ENCODE measurements around the gene ARHGAP9. TPM values are rescaled to one million over a fixed set of nuclear protein-coding genes. Genes with fewer than 3 reads are reported as not detected.
A peak's percentile ranks its signal among the peaks of the same experiment; 100 is the strongest.

The ARHGAP9 gene
- total and polyA plus RNA-seq, 2 of the 8 experiments (the other 6 are each of a cell fraction or from before 2014, with no cell fraction given) = 3.2 to 6.0 TPM

MicroRNA genes within 50 kb of the gene (microRNA counts, 767-probe panel; counts per million panel counts)
- microRNA hsa-miR-616-3p = 879 counts per million, percentile 95 among the panel's probes with 10 or more counts

Small RNA genes within 50 kb of the gene (microRNA-seq; reads per million reads assigned to microRNA genes)
- gene MIR616 (ENCODE audit: borderline microRNAs expressed in 2 of 2, borderline number of aligned reads in 2 of 2, borderline replicate concordance in 1 of 2) = 0 reads per million in 2 experiments
- 0 to 0.20 reads per million in 2 experiments for gene MIR6758 (ENCODE audit: borderline microRNAs expressed in 2 of 2, borderline number of aligned reads in 2 of 2, borderline replicate concordance in 1 of 2)

Small RNA genes within 50 kb of the gene (small RNA-seq; reads per million reads assigned to genes)
- gene MIR616 (ENCODE audit: insufficient read depth) = 0.69 reads per million

Other genes with a start within 250 kb of the ARHGAP9 start
- 1.3 and 1.9 TPM in 2 replicates for gene STAC3, start 228.7 kb downstream of the ARHGAP9 start, total RNA-seq (2021; fragmentation: NEBNext Ultra II Directional; extraction: Animal tissue kit (Norgen Biotek cat#: 25700))
- gene STAC3, start 228.7 kb downstream of the ARHGAP9 start, polyA plus RNA-seq (2011; rRNA removed) = 0.70 and 0.77 TPM in 2 replicates
- gene R3HDM2, start 48.8 kb downstream of the ARHGAP9 start, total RNA-seq (2021; fragmentation: NEBNext Ultra II Directional; extraction: Animal tissue kit (Norgen Biotek cat#: 25700)) = 23.7 and 27.0 TPM in 2 replicates
- gene R3HDM2, start 48.8 kb downstream of the ARHGAP9 start, polyA plus RNA-seq (2011; rRNA removed) = 25.6 and 37.1 TPM in 2 replicates
- gene INHBC, start 45.1 kb downstream of the ARHGAP9 start, total RNA-seq (2021; fragmentation: NEBNext Ultra II Directional; extraction: Animal tissue kit (Norgen Biotek cat#: 25700)) = not detected in 2 replicates
- gene INHBC, start 45.1 kb downstream of the ARHGAP9 start, polyA plus RNA-seq (2011; rRNA removed) = 0.15 and 0.30 TPM in 2 replicates
- 7.0 and 10.2 TPM in 2 replicates for gene INHBE, start 24.6 kb downstream of the ARHGAP9 start, total RNA-seq (2021; fragmentation: NEBNext Ultra II Directional; extraction: Animal tissue kit (Norgen Biotek cat#: 25700))
- gene INHBE, start 24.6 kb downstream of the ARHGAP9 start, polyA plus RNA-seq (2011; rRNA removed) = 18.8 and 31.9 TPM in 2 replicates
- gene GLI1, start 20.1 kb downstream of the ARHGAP9 start, total RNA-seq (2021; fragmentation: NEBNext Ultra II Directional; extraction: Animal tissue kit (Norgen Biotek cat#: 25700)) = 20.6 and 23.5 TPM in 2 replicates
- gene GLI1, start 20.1 kb downstream of the ARHGAP9 start, polyA plus RNA-seq (2011; rRNA removed) = 25.3 and 31.0 TPM in 2 replicates
- 398 and 407 TPM in 2 replicates for gene MARS1, start 8.2 kb upstream of the ARHGAP9 start, total RNA-seq (2021; fragmentation: NEBNext Ultra II Directional; extraction: Animal tissue kit (Norgen Biotek cat#: 25700))
- gene MARS1, start 8.2 kb upstream of the ARHGAP9 start, polyA plus RNA-seq (2011; rRNA removed) = 194 and 255 TPM in 2 replicates
- 4.9 TPM in 2 replicates for gene DDIT3, start 40.6 kb upstream of the ARHGAP9 start, total RNA-seq (2021; fragmentation: NEBNext Ultra II Directional; extraction: Animal tissue kit (Norgen Biotek cat#: 25700))
- 4.7 and 5.7 TPM in 2 replicates for gene DDIT3, start 40.6 kb upstream of the ARHGAP9 start, polyA plus RNA-seq (2011; rRNA removed)
- 32.3 and 32.7 TPM in 2 replicates for gene MBD6, start 43.0 kb upstream of the ARHGAP9 start, total RNA-seq (2021; fragmentation: NEBNext Ultra II Directional; extraction: Animal tissue kit (Norgen Biotek cat#: 25700))
- gene MBD6, start 43.0 kb upstream of the ARHGAP9 start, polyA plus RNA-seq (2011; rRNA removed) = 3.9 and 6.9 TPM in 2 replicates
- gene DCTN2, start 67.3 kb upstream of the ARHGAP9 start, total RNA-seq (2021; fragmentation: NEBNext Ultra II Directional; extraction: Animal tissue kit (Norgen Biotek cat#: 25700)) = 89.3 and 90.3 TPM in 2 replicates
- 91.9 and 140 TPM in 2 replicates for gene DCTN2, start 67.3 kb upstream of the ARHGAP9 start, polyA plus RNA-seq (2011; rRNA removed)
- 21.9 and 22.8 TPM in 2 replicates for gene KIF5A, start 70.2 kb upstream of the ARHGAP9 start, total RNA-seq (2021; fragmentation: NEBNext Ultra II Directional; extraction: Animal tissue kit (Norgen Biotek cat#: 25700))
- 10.7 and 11.7 TPM in 2 replicates for gene KIF5A, start 70.2 kb upstream of the ARHGAP9 start, polyA plus RNA-seq (2011; rRNA removed)
- gene PIP4K2C, start 111.3 kb upstream of the ARHGAP9 start, total RNA-seq (2021; fragmentation: NEBNext Ultra II Directional; extraction: Animal tissue kit (Norgen Biotek cat#: 25700)) = 21.4 and 27.1 TPM in 2 replicates
- gene PIP4K2C, start 111.3 kb upstream of the ARHGAP9 start, polyA plus RNA-seq (2011; rRNA removed) = 21.0 and 25.0 TPM in 2 replicates
- 41.8 and 43.4 TPM in 2 replicates for gene DTX3, start 125.0 kb upstream of the ARHGAP9 start, total RNA-seq (2021; fragmentation: NEBNext Ultra II Directional; extraction: Animal tissue kit (Norgen Biotek cat#: 25700))
- 92.5 and 126 TPM in 2 replicates for gene DTX3, start 125.0 kb upstream of the ARHGAP9 start, polyA plus RNA-seq (2011; rRNA removed)
- gene ARHGEF25, start 131.6 kb upstream of the ARHGAP9 start, total RNA-seq (2021; fragmentation: NEBNext Ultra II Directional; extraction: Animal tissue kit (Norgen Biotek cat#: 25700)) = 5.9 and 6.4 TPM in 2 replicates
- gene ARHGEF25, start 131.6 kb upstream of the ARHGAP9 start, polyA plus RNA-seq (2011; rRNA removed) = 8.6 and 8.8 TPM in 2 replicates
- gene B4GALNT1, start 153.3 kb upstream of the ARHGAP9 start, total RNA-seq (2021; fragmentation: NEBNext Ultra II Directional; extraction: Animal tissue kit (Norgen Biotek cat#: 25700)) = 1.4 and 1.5 TPM in 2 replicates
- 2.2 and 2.3 TPM in 2 replicates for gene B4GALNT1, start 153.3 kb upstream of the ARHGAP9 start, polyA plus RNA-seq (2011; rRNA removed)
- 71.0 and 74.3 TPM in 2 replicates for gene OS9, start 214.3 kb upstream of the ARHGAP9 start, total RNA-seq (2021; fragmentation: NEBNext Ultra II Directional; extraction: Animal tissue kit (Norgen Biotek cat#: 25700))
- 108 and 146 TPM in 2 replicates for gene OS9, start 214.3 kb upstream of the ARHGAP9 start, polyA plus RNA-seq (2011; rRNA removed)

All from H1 (cell line).